GM12878 (cell line): ENCODE results near the gene SORL1. TPM values are rescaled to one million over a fixed set of nuclear protein-coding genes. Genes with fewer than 3 reads are reported as not detected.
A peak's percentile ranks its signal among the peaks of the same experiment; 100 is the strongest.

Source experiments
- CBX3 ChIP-seq: fragments of 200-600 bp; sonication (generic); IDR thresholded peaks from 2 replicates; pipeline ENCODE4 v1.6.1; 2016; ENCODE audit warnings: low read depth, borderline replicate concordance
- E4F1 ChIP-seq: fragments of 450-650 bp; IDR thresholded peaks from 2 replicates; pipeline ENCODE4 v1.6.1; 2018; ENCODE audit warnings: borderline replicate concordance, mild to moderate bottlenecking; ENCODE audit not compliant: partially characterized antibody
- EZH2 ChIP-seq: IDR thresholded peaks from 2 replicates; pipeline ENCODE4 v1.6.1; 2012; ENCODE audit warnings: low read depth, mild to moderate bottlenecking, control low read depth, inconsistent platforms, low read length, borderline replicate concordance; ENCODE audit not compliant: control insufficient read depth
- FOS ChIP-seq: IDR thresholded peaks from 3 replicates; pipeline ENCODE4 v1.6.1; 2011; ENCODE audit warnings: borderline replicate concordance; ENCODE audit not compliant: insufficient read length; ENCODE audit errors: extremely low read depth
- HDAC2 ChIP-seq: fragments of 200-600 bp; sonication (generic); IDR thresholded peaks from 2 replicates; pipeline ENCODE4 v1.6.1; 2017
- IRF3 ChIP-seq: fragments of 450-650 bp; IDR thresholded peaks from 2 replicates; pipeline ENCODE4 v1.6.1; 2014; ENCODE audit warnings: mild to moderate bottlenecking
- KDM1A ChIP-seq: fragments of 200-600 bp; sonication (generic); IDR thresholded peaks from 2 replicates; pipeline ENCODE4 v1.6.1; 2016; ENCODE audit warnings: borderline replicate concordance
- MTA2 ChIP-seq: fragments of 450-650 bp; IDR thresholded peaks from 2 replicates; pipeline ENCODE4 v1.6.1; 2016; ENCODE audit warnings: low read depth, mild to moderate bottlenecking, moderate library complexity
- MTA3 ChIP-seq: IDR thresholded peaks from 2 replicates; pipeline ENCODE4 v1.6.1; 2012; ENCODE audit warnings: low read length, inconsistent platforms, borderline replicate concordance
- NFYB ChIP-seq: IDR thresholded peaks from 2 replicates; pipeline ENCODE4 v1.6.1; 2011; ENCODE audit warnings: low read depth, mild to moderate bottlenecking, low read length, improper control_type of control experiment, moderate library complexity; ENCODE audit not compliant: insufficient read depth
- RAD51 ChIP-seq: fragments of 450-650 bp; IDR thresholded peaks from 2 replicates; pipeline ENCODE4 v1.6.1; 2016; ENCODE audit warnings: moderate library complexity, mild to moderate bottlenecking, inconsistent platforms
- SMC3 ChIP-seq: IDR thresholded peaks from 2 replicates; pipeline ENCODE4 v1.6.1; 2011; ENCODE audit warnings: low read length, improper control_type of control experiment, borderline replicate concordance
- SREBF1 ChIP-seq: IDR thresholded peaks from 2 replicates; pipeline ENCODE4 v1.6.1; 2012; ENCODE audit warnings: mild to moderate bottlenecking, low read length
- TARDBP ChIP-seq: IDR thresholded peaks from 2 replicates; pipeline ENCODE4 v1.6.1; 2016; ENCODE audit warnings: borderline replicate concordance
- ZBED1 ChIP-seq: IDR thresholded peaks from 2 replicates; pipeline ENCODE4 v1.6.1; 2016; ENCODE audit warnings: borderline replicate concordance
- polyA plus RNA-seq, 11 experiments: library from polyadenylated mRNA; depleted of rRNA in 4 of 11; unstranded in 6 of 11; stranded (reverse) in 5 of 11; fragments of >200 nt; fragmentation: Nextera tagmentation in 4 of 11; fragmentation: Illumina TruSeq in 1 of 11; extraction: Ambion mirVana in 4 of 11; extraction: Trizol in 1 of 11; gene quantifications; 1 replicate in 1 of 11; 2 replicates in 10 of 11; pipeline versions ENCODE4 v1.2.1 to v1.2.3, GENCODE V29; 2011 to 2016; ENCODE audit warnings: inconsistent platforms in 2 of 11, missing spikeins in 2 of 11, low read depth in 1 of 11
- total RNA-seq, 4 experiments: library from RNA; depleted of rRNA in 3 of 4; stranded (reverse); fragments of >200 nt in 3 of 4; fragmentation: Illumina TruSeq in 1 of 4; extraction: Trizol in 1 of 4; gene quantifications; 2 replicates each; pipeline versions ENCODE4 v1.2.1 to v1.2.3, GENCODE V29; 2013 to 2021
- TF ChIP-seq, protein P1 (sequence below): IDR thresholded peaks from 2 replicates; pipeline ENCODE4 v1.6.1; 2011; ENCODE audit warnings: low read depth, mild to moderate bottlenecking, low read length, moderate library complexity, borderline replicate concordance; ENCODE audit errors: extremely low read depth
- TF ChIP-seq, protein P2 (sequence below): fragments of 150-350 bp; IDR thresholded peaks from 2 replicates; pipeline ENCODE4 v1.6.1; 2016; ENCODE audit warnings: low read depth, low read length
- TF ChIP-seq, protein P3 (sequence below): fragments of 450-650 bp; IDR thresholded peaks from 2 replicates; pipeline ENCODE4 v1.6.1; 2017; ENCODE audit warnings: borderline replicate concordance
- TF ChIP-seq, protein P4 (sequence below): fragments of 450-650 bp; IDR thresholded peaks from 2 replicates; pipeline ENCODE4 v1.6.1; 2018; ENCODE audit warnings: mild to moderate bottlenecking, low read depth, moderate library complexity; ENCODE audit not compliant: partially characterized antibody

Gene SORL1
- total and polyA plus RNA-seq, 10 of the 15 experiments (the other 5 are each of a cell fraction or from before 2014, with no cell fraction given): 20.2 to 107 (median 59.9) TPM

DNA sequence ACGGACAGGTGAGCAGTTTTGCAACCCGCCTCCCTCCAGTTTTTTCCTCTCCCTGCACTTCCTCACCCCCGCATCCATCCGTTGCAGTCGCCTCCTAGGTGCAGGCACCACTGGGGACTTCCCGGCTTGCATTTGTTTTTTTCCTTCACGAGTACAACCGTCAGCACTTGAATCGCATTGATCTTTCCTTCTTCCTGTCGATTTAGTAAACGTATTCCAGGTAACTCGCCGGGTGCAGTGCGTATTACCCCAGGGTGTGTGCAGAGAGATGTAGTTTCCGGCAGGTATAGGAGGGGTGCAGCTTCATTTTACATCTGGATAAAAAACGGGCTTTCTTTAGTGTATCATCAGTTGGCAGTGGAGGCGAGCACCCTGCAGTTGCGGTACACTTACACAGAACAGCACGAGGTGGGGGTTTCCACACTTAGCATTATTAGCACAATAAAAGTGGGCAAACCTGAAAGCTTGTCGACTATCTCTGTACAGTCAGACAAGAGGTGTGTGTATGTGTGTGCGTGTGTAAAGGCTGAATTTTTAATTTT is 566 bp downstream of the SORL1 start, which contains the start of gene SORL1-AS1 (continued):
- TF ChIP-seq, protein P1, sequence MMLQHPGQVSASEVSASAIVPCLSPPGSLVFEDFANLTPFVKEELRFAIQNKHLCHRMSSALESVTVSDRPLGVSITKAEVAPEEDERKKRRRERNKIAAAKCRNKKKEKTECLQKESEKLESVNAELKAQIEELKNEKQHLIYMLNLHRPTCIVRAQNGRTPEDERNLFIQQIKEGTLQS: no peak
- TF ChIP-seq SREBF1 (no peak), MTA3 (no peak), MTA2 (peak; percentile 38; the same call in 1 of the 2 replicates), EZH2 (no peak), SMC3 (no peak), RAD51 (no peak), E4F1 (no peak), CBX3 (no peak), NFYB (no peak), KDM1A (no peak), IRF3 (no peak), ZBED1 (no peak), HDAC2 (no peak), FOS (no peak), TARDBP (no peak)
- TF ChIP-seq, protein P2, sequence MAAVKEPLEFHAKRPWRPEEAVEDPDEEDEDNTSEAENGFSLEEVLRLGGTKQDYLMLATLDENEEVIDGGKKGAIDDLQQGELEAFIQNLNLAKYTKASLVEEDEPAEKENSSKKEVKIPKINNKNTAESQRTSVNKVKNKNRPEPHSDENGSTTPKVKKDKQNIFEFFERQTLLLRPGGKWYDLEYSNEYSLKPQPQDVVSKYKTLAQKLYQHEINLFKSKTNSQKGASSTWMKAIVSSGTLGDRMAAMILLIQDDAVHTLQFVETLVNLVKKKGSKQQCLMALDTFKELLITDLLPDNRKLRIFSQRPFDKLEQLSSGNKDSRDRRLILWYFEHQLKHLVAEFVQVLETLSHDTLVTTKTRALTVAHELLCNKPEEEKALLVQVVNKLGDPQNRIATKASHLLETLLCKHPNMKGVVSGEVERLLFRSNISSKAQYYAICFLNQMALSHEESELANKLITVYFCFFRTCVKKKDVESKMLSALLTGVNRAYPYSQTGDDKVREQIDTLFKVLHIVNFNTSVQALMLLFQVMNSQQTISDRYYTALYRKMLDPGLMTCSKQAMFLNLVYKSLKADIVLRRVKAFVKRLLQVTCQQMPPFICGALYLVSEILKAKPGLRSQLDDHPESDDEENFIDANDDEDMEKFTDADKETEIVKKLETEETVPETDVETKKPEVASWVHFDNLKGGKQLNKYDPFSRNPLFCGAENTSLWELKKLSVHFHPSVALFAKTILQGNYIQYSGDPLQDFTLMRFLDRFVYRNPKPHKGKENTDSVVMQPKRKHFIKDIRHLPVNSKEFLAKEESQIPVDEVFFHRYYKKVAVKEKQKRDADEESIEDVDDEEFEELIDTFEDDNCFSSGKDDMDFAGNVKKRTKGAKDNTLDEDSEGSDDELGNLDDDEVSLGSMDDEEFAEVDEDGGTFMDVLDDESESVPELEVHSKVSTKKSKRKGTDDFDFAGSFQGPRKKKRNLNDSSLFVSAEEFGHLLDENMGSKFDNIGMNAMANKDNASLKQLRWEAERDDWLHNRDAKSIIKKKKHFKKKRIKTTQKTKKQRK: no peak
- TF ChIP-seq, protein P3, sequence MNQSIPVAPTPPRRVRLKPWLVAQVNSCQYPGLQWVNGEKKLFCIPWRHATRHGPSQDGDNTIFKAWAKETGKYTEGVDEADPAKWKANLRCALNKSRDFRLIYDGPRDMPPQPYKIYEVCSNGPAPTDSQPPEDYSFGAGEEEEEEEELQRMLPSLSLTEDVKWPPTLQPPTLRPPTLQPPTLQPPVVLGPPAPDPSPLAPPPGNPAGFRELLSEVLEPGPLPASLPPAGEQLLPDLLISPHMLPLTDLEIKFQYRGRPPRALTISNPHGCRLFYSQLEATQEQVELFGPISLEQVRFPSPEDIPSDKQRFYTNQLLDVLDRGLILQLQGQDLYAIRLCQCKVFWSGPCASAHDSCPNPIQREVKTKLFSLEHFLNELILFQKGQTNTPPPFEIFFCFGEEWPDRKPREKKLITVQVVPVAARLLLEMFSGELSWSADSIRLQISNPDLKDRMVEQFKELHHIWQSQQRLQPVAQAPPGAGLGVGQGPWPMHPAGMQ: no peak
- TF ChIP-seq, protein P4, sequence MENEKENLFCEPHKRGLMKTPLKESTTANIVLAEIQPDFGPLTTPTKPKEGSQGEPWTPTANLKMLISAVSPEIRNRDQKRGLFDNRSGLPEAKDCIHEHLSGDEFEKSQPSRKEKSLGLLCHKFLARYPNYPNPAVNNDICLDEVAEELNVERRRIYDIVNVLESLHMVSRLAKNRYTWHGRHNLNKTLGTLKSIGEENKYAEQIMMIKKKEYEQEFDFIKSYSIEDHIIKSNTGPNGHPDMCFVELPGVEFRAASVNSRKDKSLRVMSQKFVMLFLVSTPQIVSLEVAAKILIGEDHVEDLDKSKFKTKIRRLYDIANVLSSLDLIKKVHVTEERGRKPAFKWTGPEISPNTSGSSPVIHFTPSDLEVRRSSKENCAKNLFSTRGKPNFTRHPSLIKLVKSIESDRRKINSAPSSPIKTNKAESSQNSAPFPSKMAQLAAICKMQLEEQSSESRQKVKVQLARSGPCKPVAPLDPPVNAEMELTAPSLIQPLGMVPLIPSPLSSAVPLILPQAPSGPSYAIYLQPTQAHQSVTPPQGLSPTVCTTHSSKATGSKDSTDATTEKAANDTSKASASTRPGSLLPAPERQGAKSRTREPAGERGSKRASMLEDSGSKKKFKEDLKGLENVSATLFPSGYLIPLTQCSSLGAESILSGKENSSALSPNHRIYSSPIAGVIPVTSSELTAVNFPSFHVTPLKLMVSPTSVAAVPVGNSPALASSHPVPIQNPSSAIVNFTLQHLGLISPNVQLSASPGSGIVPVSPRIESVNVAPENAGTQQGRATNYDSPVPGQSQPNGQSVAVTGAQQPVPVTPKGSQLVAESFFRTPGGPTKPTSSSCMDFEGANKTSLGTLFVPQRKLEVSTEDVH: peak; percentile 34
